Smooth muscle cell of the brain vasculature (primary cell): ENCODE results near the gene GPNMB.
"Not testable (repeated sequence)": the region's sequence is repeated elsewhere in the genome, so short reads cannot be mapped to it uniquely, and the experiment has no call there.

Experiments used
- DNase-seq: peaks from one replicate; pipeline ENCODE4 v3.0.0-alpha.2; 2012; ENCODE audit warnings: low read depth, low spot score

GPNMB gene

DNA sequence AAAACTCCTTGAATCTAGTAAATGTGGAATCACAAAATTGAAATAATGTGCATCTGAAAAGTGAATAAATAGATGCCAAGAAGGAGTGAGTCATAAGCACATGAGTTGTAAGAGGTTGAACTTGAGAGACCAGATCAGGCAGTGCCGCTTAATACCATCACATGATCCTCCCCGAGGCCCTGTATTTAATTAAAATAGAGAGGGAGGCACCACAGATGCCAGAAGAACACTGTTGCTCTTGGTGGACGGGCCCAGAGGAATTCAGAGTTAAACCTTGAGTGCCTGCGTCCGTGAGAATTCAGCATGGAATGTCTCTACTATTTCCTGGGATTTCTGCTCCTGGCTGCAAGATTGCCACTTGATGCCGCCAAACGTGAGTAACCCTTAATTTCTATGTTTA, at the start of gene GPNMB:
Gene GPNMB (plus strand): TSS at position 221 of the 400 bp plus-strand sequence. CDS start 83 bp downstream, at position 304.
- peak; percentile 64 for DNase-seq

DNA sequence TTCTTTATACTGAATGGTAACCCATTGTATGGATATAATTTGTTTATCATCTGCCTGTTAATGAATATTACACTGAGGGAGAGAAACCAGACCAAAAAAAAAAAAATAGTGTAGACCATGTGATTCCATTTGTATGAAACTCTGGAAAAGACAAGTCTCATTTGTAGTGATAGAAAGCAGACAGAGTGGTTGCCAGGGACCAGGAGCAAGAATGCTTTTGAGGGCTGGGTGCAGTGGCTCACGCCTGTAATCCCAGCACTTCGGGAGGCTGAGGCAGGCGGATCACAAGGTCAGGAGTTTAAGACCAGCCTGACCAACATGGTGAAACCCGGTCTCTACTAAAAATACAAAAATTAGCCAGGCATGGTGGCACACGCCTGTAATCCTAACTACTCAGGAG, 48.8 kb upstream of the GPNMB start:
- not testable (repeated sequence) for DNase-seq

DNA sequence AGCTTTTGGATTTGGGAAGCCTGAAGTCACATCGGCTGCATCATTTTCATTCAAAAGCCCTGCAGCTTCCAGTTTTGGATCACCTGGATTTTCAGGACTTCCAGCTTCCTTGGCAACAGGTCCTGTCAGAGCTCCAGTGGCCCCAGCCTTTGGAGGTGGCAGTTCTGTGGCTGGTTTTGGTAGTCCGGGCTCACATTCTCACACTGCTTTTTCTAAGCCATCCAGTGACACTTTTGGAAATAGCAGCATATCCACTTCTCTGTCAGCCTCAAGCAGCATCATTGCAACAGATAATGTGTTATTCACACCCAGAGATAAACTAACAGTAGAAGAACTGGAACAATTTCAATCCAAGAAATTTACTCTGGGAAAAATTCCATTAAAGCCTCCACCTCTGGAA, 46.2 kb upstream of the GPNMB start:
- DNase-seq, result no peak

DNA sequence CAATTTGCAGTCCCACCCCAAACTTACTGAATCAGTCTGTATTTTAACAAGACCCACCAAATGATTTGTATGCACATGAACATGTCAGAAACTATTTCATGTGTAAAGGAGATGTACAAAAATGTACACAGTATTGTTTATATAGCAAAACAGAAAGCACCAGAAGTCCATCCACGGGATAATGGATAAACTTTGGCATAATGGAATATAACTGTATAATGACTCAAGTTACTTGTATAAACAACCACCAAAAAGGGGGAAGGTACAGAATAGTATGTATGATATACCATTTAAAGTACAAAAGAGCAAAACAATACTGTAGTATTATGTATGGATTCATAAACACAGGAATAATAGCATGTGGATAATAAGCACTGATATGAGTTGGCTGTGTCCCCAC, 42.3 kb upstream of the GPNMB start:
- no peak for DNase-seq

DNA sequence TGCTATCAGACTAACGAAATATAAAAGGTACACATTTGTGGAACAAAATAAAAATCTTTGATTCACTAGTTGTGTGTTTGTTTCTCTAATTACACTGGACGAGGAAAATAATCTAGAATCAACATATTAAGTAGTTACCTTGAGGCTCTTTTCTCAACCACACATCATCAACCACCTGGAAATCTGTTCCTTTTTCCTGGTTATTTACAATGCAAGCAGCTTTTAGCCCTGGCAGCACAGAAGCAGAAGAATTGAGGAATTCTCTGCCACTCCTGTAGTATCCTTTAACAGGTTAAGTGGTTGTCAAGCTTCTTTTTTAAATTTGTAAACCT, 41.0 kb upstream of the GPNMB start:
- no peak for DNase-seq

DNA sequence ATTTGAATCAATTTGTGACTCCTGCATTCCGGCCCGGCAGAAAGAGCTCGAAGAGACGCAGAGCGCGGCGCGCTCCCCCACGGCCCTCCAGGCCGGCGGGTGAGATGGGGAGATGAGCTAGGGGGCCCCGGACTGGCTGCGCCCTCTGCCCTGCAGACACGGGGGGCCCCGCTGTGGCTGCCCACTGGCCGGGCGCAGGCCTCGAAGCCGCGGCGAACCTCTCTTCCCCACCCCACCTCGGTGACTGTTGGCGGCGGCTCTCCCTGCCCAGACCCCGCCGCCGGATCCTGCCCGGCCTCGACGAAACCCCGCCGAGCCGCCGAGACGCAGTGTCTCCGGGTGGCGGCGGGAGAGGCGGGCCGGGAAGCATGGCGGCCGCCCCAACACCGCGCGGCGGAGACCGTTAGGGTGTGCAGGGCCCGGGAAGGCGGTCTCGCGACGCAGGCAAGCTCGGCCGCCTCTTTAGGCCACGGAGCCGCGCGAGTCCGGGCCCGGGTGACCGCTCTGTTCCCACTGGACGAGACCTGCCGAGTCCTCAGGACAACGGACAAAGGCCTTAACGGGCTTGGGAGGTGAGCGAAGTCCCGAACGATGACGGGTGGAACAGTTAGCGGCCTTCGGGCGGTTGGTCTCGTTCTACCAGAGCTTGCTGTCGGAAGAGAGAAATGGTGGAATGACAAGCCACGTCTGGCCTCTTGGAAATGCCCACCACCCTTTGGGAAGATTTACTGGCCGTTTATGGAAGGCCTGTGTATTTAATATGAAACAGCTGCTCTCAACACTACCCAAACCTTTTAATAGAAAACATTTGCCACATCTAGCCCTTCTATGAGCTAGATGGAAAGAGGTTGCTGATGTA, 40.4 kb upstream of the GPNMB start:
- DNase-seq, result no peak

DNA sequence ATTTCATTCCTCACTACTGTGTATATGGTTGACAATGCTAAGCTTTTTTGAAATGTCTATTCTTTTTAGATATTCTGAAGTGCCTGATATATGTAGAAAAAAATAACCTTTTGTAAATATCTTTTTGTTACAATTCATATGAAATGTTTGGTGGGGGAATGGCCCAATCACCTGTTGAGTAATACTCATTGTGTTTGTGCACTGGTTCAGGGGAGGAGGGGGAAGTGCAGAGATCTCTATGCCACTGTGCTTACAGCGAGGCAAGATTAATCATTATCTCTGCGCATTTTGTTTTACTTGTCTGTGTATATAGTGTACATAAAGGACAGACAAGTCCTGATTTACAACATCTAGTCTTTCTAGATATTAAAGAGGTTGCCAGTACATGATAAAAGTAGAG, 39.6 kb upstream of the GPNMB start:
- DNase-seq, result no peak

DNA sequence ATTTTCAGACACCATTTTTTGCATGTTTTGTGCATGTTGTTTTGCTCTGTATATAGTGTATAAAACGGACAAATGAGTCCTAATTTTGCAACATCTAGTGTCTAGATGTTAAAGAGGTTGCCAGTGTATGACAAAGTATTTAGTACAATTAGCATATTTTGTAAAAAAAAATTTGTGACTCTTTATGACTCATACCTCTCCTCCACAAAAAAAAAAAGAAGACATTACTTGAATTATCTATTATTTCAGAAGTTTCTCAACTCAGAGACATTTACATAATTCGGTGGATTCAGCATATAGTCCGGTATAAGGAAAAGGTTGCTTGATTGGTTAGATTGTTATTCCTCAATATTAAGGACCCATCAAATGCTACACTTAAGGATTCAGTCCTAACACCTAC, 38.7 kb upstream of the GPNMB start:
- no peak for DNase-seq

DNA sequence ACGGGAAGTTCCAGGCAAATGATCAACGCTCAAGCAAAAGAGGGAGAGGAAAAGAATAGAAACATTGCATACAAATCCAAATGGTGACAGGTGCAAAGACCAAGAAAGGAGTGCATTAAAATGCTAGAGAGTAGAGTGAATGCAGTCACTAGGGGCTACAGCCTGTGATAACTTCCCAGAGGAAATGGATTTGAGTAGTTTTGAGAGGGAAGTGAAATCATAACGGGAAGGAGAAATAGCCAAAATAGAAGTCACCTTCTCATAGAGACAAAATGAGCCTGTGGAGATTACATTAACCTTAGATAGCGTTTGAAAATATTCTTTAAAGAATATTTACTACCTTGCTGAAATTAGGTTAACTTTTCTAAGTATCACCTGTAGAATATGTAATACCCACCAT, 38.3 kb upstream of the GPNMB start:
- DNase-seq, result no peak

DNA sequence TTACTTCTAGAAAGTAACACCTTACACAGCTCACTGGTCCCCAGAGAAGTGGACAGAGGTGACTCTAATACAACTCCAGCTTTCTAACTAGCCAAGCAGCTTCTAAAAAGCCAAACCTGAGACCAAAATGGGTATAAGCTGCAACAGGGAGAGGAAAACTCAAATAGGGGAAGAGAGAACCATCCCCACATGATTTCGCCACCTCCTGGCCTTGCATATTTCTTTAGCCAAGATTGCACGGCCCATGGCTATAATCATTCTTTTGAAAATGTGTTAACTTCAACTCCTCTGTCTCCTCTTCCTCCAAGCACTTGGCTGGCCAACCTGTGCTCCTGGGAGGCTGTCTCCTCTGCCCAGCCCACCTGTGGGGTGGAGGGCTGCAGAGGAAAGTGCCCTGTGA, 36.1 kb upstream of the GPNMB start:
- no peak for DNase-seq

DNA sequence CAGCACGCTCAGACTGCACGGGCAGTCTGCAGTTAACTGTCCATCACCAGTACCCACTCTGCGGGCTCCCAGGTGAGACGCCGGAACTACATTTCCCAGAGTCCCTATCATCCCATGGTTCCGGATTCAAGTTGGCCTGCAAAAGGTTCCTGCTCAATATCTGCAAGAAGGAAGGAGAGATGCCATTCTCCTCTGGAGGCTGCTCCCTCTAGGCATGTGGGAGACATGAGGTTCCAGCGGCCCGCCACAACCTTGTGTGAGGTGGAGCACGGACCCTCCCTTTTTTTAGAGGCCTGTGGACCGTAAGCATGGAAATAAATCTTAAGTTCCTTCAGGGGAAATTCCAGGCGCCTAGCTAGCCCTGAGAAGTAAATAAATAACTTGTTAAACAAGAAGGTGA, 35.0 kb upstream of the GPNMB start:
- DNase-seq, result no peak

DNA sequence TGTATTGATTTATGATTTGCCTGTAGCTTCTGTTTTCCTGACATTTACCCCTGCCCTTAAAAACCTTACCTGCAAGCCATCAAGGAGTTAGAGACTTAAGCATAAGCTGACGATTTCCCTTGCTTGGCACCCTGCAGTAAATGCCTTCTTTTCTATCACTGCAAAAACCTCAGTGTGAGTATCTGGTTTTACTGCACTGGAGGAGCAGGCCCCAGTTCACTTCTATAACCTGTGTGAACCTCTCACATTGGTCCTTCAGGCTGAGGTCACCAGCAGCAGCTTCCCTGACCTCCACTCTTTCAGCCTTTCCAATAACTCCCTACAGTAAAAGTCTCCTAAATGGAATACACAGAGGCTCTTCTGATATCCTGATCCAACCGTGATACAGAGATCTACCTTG, 34.2 kb upstream of the GPNMB start:
- no peak for DNase-seq

DNA sequence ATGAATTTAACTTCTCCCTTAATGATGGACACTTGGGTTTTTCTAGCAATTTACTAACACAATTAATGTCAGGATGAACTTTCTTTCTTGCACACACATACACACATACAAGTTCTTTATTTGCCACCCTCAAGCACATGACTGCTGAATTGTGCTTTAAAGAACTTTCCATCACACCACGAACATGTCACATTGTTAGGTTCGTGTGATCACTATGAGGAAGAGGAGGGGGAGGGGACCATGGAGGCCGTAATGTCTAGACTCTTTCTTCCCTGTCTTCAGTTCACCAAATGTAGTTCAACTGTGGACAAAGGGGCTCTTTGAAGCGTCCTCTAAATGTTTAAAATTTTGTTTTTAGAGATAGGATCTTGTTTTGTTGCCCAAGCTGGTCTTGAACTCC, 33.7 kb upstream of the GPNMB start:
- DNase-seq, result no peak

DNA sequence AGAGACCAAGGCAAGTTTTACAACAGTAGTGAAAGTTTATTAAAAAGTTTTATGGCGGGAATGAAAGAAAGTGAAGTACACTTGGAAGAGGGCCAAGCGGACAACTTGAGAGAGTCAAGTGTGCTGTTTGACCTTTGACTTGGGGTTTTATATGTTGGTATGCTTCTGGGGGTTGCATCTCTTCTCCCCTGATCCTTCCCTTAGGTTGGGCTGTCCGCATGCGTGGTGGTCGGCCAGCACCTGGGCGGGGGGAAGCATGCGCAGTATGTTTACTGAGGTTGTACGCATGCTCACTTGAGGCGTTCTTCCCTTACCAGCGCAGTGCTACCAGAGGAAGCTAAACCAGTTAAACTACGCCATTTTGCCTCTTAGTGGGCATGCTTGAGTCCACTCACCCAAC, 32.8 kb upstream of the GPNMB start:
- no peak for DNase-seq

DNA sequence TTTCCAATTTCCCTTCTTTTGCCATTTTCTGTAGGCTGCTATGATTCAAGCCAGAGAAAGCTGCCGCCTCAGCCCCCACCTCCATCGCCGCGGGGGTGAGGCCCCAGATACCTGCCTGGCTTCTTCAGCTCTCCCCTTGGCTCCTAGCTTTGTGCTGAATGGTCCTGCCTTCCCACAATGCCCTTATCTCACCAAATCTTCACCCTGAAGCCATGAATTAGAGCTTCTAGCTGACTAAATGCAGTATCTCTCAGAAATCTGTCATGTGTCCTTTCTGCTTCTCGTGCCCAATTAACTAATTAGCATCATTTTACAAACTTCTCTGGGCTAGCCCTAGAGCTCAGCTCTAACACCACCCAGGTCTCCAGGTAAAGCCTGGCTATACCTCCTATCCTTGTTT, 32.2 kb upstream of the GPNMB start:
- DNase-seq, result no peak

DNA sequence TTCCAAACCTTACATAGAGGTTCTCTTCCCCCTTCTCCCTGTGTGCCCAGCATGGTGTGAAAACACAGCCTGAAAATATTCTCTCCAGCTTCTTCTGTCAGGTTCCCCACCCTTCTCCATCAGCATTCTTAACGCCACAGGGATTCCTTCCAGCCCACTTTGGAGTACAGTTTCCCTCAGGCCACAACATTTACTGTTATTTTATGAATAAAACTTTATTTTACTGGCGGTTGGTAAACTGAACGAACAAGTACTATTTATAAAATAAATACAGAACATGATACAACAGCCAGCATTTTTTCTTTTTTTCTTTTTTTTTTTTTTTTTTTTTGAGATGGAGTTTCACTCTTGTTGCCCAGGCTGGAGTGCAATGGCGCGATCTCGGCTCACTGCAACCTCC, 31.6 kb upstream of the GPNMB start:
- DNase-seq, result no peak

DNA sequence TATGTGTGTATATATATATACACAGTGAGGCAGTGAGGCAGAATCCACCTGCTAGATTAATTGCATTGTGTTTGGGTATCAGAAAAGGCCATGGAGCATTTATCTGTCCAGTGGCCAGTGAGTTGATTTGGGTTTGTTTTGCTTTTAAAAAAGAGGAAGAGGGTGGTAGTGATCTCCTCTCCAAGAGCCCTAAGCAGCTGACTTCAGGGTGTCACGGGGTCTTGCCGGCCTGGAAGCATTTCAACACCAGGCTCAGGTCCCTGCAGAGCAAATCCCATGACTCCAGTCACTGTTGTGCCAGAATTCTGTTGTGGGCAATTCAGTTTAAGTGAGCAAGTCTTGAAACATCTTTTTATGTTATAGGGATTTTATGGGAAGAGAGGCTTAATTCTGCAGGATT, 30.6 kb upstream of the GPNMB start:
- no peak for DNase-seq

DNA sequence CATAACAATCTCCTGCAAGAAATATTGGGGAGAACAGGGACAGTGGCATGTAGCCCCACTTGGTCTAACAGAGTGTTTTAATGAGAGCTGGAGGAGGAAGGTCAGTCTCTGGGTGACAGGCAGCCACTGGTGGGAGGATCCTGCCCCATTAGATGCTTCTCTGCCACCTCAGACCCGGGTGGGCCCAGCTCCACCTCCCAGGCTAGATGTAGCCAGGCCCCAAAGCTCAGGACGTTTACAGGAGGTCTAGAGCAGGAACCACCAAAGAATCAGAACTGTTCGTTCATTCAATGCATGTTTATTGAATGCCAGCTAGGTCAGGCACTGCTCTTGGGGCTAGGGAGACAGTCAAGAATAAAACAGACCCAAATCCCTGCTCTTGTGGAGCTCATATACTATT, 28.4 kb upstream of the GPNMB start:
- no peak for DNase-seq

DNA sequence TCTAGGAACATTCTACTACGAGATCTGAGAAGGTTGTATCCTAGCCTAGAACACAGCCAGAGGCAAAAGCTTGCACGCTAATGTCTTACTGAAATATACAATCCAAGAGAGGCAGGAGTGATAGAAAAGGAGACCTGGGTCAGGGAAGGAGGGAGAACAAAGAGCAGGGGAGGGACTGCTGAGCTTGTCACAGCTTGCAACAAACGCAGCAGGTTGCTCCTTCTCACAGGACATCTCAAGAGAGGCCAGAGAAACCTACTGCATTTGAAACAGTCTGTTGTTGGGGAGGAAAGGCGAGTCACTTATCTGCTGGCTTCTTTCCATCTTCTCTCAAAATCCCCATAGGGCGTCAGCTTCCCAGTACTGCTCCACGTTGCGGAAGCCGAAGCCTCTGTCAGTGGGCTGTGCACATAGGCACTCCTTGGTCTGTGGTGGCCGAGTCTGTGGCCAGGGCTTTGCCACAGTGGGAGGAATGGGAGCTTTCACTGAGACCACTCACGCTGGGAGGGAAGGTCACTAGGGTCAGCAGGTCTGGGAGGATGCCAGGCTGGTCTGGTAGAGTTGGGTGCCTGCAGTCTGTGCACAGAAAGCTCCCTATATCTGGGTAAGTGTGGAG, 25.8 kb upstream of the GPNMB start:
- no peak for DNase-seq

DNA sequence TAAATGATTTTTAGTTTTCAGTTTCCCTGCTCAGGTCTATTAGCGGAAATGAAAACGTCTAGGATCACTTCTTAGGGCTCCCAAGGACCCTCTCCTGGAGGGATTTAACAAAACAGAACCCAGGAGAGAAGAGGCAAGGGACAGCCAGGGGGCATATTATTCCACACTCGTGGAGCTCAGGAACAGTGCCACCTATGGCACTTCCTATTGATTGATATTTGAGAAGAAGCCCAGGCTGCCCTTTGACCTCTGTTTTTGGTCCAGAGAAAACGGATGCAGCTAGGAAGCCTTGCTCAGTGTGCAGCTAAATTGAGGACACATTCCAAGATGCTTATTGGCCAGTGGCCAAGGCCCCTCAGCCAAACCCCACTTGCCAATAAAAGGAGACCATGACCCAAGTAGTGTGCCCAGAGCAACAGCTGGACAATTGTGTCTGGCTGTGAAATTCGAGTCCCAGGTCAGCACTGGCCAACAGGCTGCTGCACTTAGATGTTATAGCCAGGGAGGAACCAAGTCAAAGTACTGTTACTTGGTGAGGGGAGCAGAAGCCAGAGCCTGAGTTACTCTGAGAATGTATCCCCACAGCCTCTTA, 24.0 kb upstream of the GPNMB start:
- no peak for DNase-seq

DNA sequence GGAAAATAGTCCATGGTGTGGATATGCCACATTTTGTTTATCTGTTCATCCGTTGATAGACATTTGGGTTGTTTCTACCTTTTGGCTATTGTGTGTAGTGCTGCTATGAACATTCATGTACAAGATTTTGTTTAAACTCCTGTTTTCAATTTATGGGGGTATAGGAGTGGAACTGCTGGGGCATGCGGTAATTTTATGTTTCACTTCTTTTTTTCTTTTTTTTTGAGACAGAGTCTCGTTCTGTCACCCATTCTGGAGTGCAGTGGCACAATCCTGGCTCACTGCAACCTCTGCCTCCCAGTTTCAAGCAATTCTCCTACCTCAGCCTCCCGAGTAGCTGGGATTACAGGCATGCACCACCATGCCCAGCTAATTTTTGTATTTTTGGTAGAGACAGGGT, 22.2 kb upstream of the GPNMB start:
- not testable (repeated sequence) for DNase-seq

DNA sequence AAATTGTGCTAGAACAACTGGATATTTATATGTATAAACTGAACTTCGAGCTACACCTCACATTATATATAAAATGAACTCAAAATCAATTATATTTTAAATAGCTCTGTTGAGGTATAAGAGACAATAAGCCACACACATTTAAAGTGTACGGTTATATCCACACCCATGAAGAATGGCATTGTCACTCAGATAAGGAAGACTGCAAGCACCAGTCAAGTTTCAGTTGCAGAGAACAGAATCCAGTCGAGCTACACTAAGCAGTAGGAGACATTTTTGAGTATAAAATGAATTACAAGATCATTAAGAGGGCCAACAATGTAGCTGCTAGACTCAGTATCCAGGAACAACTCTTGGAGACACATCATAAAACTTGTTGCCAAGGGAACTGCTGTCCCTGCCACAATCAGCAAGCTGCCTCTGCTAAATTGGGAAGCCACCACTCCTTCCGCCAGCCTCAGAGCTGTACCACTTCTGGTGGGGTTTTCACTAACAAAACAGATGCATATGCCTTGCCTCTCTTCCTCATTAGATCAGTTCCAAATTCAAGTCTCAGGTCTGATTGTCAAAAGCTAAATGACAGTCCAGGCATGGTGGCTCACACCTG, 19.6 kb upstream of the GPNMB start:
- DNase-seq, result no peak

DNA sequence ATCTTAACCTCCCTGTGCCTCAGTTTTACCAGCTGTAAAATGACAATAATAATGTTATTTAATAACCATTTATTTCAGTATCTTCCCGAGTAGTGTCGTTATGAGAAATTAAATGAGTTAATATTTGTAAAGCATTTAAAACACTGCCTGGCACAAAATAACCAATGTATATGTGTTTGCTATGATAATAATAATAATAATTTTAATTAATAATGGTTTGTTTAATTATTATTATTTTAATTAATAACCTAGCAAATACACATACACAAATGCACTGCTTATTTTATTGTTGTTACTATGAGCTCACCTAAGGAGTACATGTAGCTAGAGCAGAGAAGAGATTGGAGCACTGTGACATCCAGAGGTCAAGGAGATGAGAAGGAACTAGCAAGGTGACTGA, 18.2 kb upstream of the GPNMB start:
- DNase-seq, result no peak
